Neural progenitor cell (in vitro differentiated cells): ENCODE data around the gene ITGB5.

Source experiments
- EZH2 ChIP-seq: fragments of 200-600 bp; sonication (generic); IDR thresholded peaks from 2 replicates; pipeline ENCODE4 v1.6.1; 2017; ENCODE audit warnings: antibody characterized with exemption, mild to moderate bottlenecking, moderate library complexity
- EZH2phosphoT487 ChIP-seq: fragments of 200-600 bp; sonication (generic); IDR thresholded peaks from 2 replicates; pipeline ENCODE4 v1.6.1; 2017; ENCODE audit warnings: antibody characterized with exemption
- TF ChIP-seq, protein P1 (sequence below): fragments of 200-600 bp; sonication (generic); IDR thresholded peaks from 2 replicates; pipeline ENCODE4 v1.5.1; 2017; ENCODE audit warnings: antibody characterized with exemption, mild to moderate bottlenecking

DNA sequence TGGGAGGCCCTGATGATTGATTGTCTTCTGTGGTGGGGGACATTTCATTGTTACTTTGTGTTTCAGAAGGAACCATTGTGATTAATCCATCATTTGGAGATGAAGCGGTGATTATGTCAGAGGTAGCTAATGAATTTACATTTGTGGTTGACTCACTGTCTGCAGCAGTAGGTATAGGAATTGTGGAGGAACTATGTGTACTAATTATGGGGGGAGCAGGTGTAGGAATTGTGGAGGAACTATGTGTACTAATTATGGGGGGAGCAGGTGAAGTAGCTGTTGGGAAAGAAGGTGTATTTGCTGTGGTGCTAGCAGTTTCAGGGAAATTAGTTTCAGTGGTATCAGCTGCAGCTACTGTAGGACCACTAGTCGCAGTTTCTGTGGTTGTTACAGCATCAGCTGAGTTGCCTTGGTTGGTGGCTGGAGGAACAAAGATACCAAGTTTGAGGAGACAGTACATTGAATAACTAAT is 40.4 kb upstream of the ITGB5 start:
- TF ChIP-seq EZH2 (no peak), EZH2phosphoT487 (no peak)
- TF ChIP-seq, protein P1, sequence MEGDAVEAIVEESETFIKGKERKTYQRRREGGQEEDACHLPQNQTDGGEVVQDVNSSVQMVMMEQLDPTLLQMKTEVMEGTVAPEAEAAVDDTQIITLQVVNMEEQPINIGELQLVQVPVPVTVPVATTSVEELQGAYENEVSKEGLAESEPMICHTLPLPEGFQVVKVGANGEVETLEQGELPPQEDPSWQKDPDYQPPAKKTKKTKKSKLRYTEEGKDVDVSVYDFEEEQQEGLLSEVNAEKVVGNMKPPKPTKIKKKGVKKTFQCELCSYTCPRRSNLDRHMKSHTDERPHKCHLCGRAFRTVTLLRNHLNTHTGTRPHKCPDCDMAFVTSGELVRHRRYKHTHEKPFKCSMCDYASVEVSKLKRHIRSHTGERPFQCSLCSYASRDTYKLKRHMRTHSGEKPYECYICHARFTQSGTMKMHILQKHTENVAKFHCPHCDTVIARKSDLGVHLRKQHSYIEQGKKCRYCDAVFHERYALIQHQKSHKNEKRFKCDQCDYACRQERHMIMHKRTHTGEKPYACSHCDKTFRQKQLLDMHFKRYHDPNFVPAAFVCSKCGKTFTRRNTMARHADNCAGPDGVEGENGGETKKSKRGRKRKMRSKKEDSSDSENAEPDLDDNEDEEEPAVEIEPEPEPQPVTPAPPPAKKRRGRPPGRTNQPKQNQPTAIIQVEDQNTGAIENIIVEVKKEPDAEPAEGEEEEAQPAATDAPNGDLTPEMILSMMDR = no peak
